Parathyroid adenoma (tissue), 2 donors: Measurements from ENCODE around the gene GPR27.

Source experiments
- H2AFZ ChIP-seq: fragments of 300-600 bp; sonication (generic); one replicate; pipeline ENCODE4 v1.7.0; 2017; ENCODE audit warnings: antibody characterized with exemption, mild to moderate bottlenecking
- H3K27ac ChIP-seq: fragments of 300-600 bp; sonication (generic); one replicate; pipeline ENCODE4 v1.7.0; 2017
- H3K27me3 ChIP-seq: fragments of 300-600 bp; sonication (generic); one replicate; pipeline ENCODE4 v1.7.0; 2017; ENCODE audit warnings: low read length; ENCODE audit not compliant: control insufficient read depth, insufficient read depth
- H3K36me3 ChIP-seq: fragments of 300-600 bp; sonication (generic); one replicate; pipeline ENCODE4 v1.7.0; 2017; ENCODE audit warnings: low read length; ENCODE audit not compliant: control insufficient read depth, insufficient read depth
- H3K4me1 ChIP-seq: fragments of 300-600 bp; sonication (generic); one replicate; pipeline ENCODE4 v1.7.0; 2017; ENCODE audit warnings: control low read depth
- H3K4me2 ChIP-seq: fragments of 300-600 bp; sonication (generic); one replicate; pipeline ENCODE4 v1.7.0; 2017; ENCODE audit warnings: low read length
- H3K4me3 ChIP-seq: fragments of 300-600 bp; sonication (generic); one replicate; pipeline ENCODE4 v1.7.0; 2017; ENCODE audit warnings: low read depth, low read length
- H3K79me2 ChIP-seq: fragments of 300-600 bp; sonication (generic); one replicate; pipeline ENCODE4 v1.7.0; 2017; ENCODE audit warnings: control low read depth
- H3K9ac ChIP-seq: fragments of 300-600 bp; sonication (generic); one replicate; pipeline ENCODE4 v1.7.0; 2017; ENCODE audit warnings: mild to moderate bottlenecking
- H3K9me3 ChIP-seq: fragments of 300-600 bp; sonication (generic); one replicate; pipeline ENCODE4 v1.7.0; 2017; ENCODE audit warnings: low read length; ENCODE audit not compliant: control insufficient read depth
- CTCF ChIP-seq: fragments of 300-600 bp; sonication (generic); IDR thresholded peaks from one replicate; pipeline ENCODE4 v1.7.0; 2017; ENCODE audit warnings: antibody characterized with exemption, mild to moderate bottlenecking
- donor health status: primary hyperparathyroidism.

GPR27 gene

GRCh38 chr3:71803248-71803647 lies 49.6 kb downstream of the GPR27 start:
- no peak overlapping the region for H2AFZ ChIP-seq
- H3K9ac ChIP-seq: no peak overlapping the region
- H3K9me3 ChIP-seq: no peaks in the 10 kb centered on the region
- no peak overlapping the region for H3K27ac ChIP-seq
- no peak overlapping the region for H3K4me3 ChIP-seq
- TF ChIP-seq CTCF: no peak
- H3K36me3 ChIP-seq: no peaks in the 10 kb centered on the region
- no peak overlapping the region for H3K4me2 ChIP-seq
- H3K79me2 ChIP-seq: no peaks in the 10 kb centered on the region
- H3K27me3 ChIP-seq: no peaks in the 10 kb centered on the region
- no peaks in the 10 kb centered on the region for H3K4me1 ChIP-seq

- H3K9me3 ChIP-seq: no peaks in the 10 kb centered on the region
- H3K4me3 ChIP-seq: no peak overlapping the region
- no peaks in the 10 kb centered on the region for H3K79me2 ChIP-seq
- H3K9ac ChIP-seq: no peak overlapping the region
- H3K4me2 ChIP-seq: no peak overlapping the region
- TF ChIP-seq CTCF: no peak
- no peak overlapping the region for H3K27ac ChIP-seq
- H3K27me3 ChIP-seq: no peaks in the 10 kb centered on the region
- no peaks in the 10 kb centered on the region for H3K4me1 ChIP-seq
- no peak overlapping the region for H2AFZ ChIP-seq
- no peaks in the 10 kb centered on the region for H3K36me3 ChIP-seq
Measured at GRCh38 chr3:71805199-71805598, 51.5 kb downstream of the GPR27 start.

GRCh38 chr3:71805691-71806090 lies 52.0 kb downstream of the GPR27 start:
- no peak overlapping the region for H3K9ac ChIP-seq
- no peak for TF ChIP-seq CTCF
- no peak overlapping the region for H2AFZ ChIP-seq
- no peak overlapping the region for H3K4me2 ChIP-seq
- H3K27me3 ChIP-seq: no peaks in the 10 kb centered on the region
- H3K27ac ChIP-seq: no peak overlapping the region
- no peak overlapping the region for H3K4me3 ChIP-seq
- H3K79me2 ChIP-seq: no peaks in the 10 kb centered on the region
- no peaks in the 10 kb centered on the region for H3K4me1 ChIP-seq
- H3K36me3 ChIP-seq: no peaks in the 10 kb centered on the region
- no peaks in the 10 kb centered on the region for H3K9me3 ChIP-seq
